Hematopoietic multipotent progenitor cell treated with erythropoietin and hydrocortisone succinate and interleukin-3 and kit ligand, for 4 days (in vitro differentiated cells): ENCODE results near the gene SDHAF2.
"Not testable (repeated sequence)": the region's sequence is repeated elsewhere in the genome, so short reads cannot be mapped to it uniquely, and the experiment has no call there.

Source experiments
- DNase-seq: peaks from one replicate; pipeline ENCODE4 v3.0.0-alpha.2; 2015

The SDHAF2 gene

GRCh38 chr11:61425367-61426131 is 4.4 kb upstream of the SDHAF2 start:
- DNase-seq: no peak

- peak; percentile 90 for DNase-seq
Observed at GRCh38 chr11:61429346-61429690, 606 bp upstream of the SDHAF2 start.

GRCh38 chr11:61430839-61431238 is 915 bp downstream of the SDHAF2 start:
- DNase-seq: not testable (repeated sequence)

- no peak for DNase-seq
Observed at GRCh38 chr11:61437496-61437895, 7.6 kb downstream of the SDHAF2 start.

GRCh38 chr11:61439615-61440014 is 9.7 kb downstream of the SDHAF2 start:
- no peak for DNase-seq

GRCh38 chr11:61442616-61443015 is 12.7 kb downstream of the SDHAF2 start:
- DNase-seq: no peak

- DNase-seq: no peak
Observed at GRCh38 chr11:61445516-61445915, 15.6 kb downstream of the SDHAF2 start.

- peak; percentile 95 for DNase-seq
Observed at GRCh38 chr11:61446211-61446651, 16.3 kb downstream of the SDHAF2 start.

- DNase-seq: no peak
Observed at GRCh38 chr11:61447601-61448551, 18.0 kb downstream of the SDHAF2 start.

GRCh38 chr11:61448552-61448927 is 18.6 kb downstream of the SDHAF2 start:
- no peak for DNase-seq

GRCh38 chr11:61452825-61453224 is 22.9 kb downstream of the SDHAF2 start:
- DNase-seq: no peak

GRCh38 chr11:61453695-61454094 is 23.8 kb downstream of the SDHAF2 start:
- no peak for DNase-seq

GRCh38 chr11:61454520-61454919 is 24.6 kb downstream of the SDHAF2 start:
- no peak for DNase-seq

GRCh38 chr11:61460474-61460881 is 30.6 kb downstream of the SDHAF2 start:
- DNase-seq: no peak

- DNase-seq: no peak
Observed at GRCh38 chr11:61460986-61461385, 31.1 kb downstream of the SDHAF2 start.

GRCh38 chr11:61467602-61468001 is 37.7 kb downstream of the SDHAF2 start:
- not testable (repeated sequence) for DNase-seq

- DNase-seq: no peak
Observed at GRCh38 chr11:61468002-61468401, 38.1 kb downstream of the SDHAF2 start.

- DNase-seq: peak; percentile 40
Observed at GRCh38 chr11:61472282-61472681, 42.4 kb downstream of the SDHAF2 start.

GRCh38 chr11:61472868-61473267 is 42.9 kb downstream of the SDHAF2 start:
- DNase-seq: no peak

- DNase-seq: peak; percentile 55
Observed at GRCh38 chr11:61473370-61474012, 43.6 kb downstream of the SDHAF2 start.

- DNase-seq: no peak
Observed at GRCh38 chr11:61474013-61474643, 44.2 kb downstream of the SDHAF2 start.

GRCh38 chr11:61475433-61475832 is 45.5 kb downstream of the SDHAF2 start:
- DNase-seq: no peak

GRCh38 chr11:61476371-61476770 is 46.4 kb downstream of the SDHAF2 start:
- DNase-seq: no peak
